ENCODE measurements around the gene KLHDC7B.

Gene KLHDC7B

GRCh38 chr22:50553310-50553709 is 7.6 kb downstream of the KLHDC7B start:
- no peaks in the 10 kb centered on the region for H3K9me3 ChIP-seq (ENCODE audit: control insufficient read depth, insufficient read depth, low read length)
- H3K4me2 ChIP-seq (ENCODE audit: low read length) = no peak overlapping the region
- H3K36me3 ChIP-seq (ENCODE audit: control insufficient read depth, low read length) = no peaks in the 10 kb centered on the region
- no peaks in the 10 kb centered on the region for H3K79me2 ChIP-seq (ENCODE audit: control insufficient read depth, low read length)
- no peak for TF ChIP-seq EZH2phosphoT487 (IDR thresholded peaks at IDR 0.05; ENCODE audit: borderline replicate concordance, low read length)
- TF ChIP-seq CTCF (IDR thresholded peaks at IDR 0.05; ENCODE audit: low read depth, low read length, poor library complexity, severe bottlenecking) = no peak
- no peaks in the 10 kb centered on the region for H3K9me2 ChIP-seq (replicated peaks; ENCODE audit: control insufficient read depth, low read length)
- no peak overlapping the region for H3K27ac ChIP-seq (ENCODE audit: low read depth, low read length)
- no peak overlapping the region for H3K4me3 ChIP-seq (ENCODE audit: low read length)
- peaks cover 17% of the 10 kb centered on the region for H3K4me1 ChIP-seq (ENCODE audit: control insufficient read depth, low read length)
- no peaks in the 10 kb centered on the region for H3F3A ChIP-seq (ENCODE audit: control insufficient read depth, insufficient read depth)
- H4K20me1 ChIP-seq (ENCODE audit: control insufficient read depth, insufficient read depth, low read depth, low read length) = no peaks in the 10 kb centered on the region
- H3K27me3 ChIP-seq (ENCODE audit: control insufficient read depth, low read length) = peaks cover 4% of the 10 kb centered on the region; the same call in 1 of the 2 replicates

GRCh38 chr22:50556703-50557102 is 11.0 kb downstream of the KLHDC7B start:
- no peak overlapping the region for H3K27ac ChIP-seq (ENCODE audit: low read depth, low read length)
- H4K20me1 ChIP-seq (ENCODE audit: control insufficient read depth, insufficient read depth, low read depth, low read length) = no peaks in the 10 kb centered on the region
- H3K9me2 ChIP-seq (replicated peaks; ENCODE audit: control insufficient read depth, low read length) = no peaks in the 10 kb centered on the region
- H3K4me1 ChIP-seq (ENCODE audit: control insufficient read depth, low read length) = no peaks in the 10 kb centered on the region
- no peaks in the 10 kb centered on the region for H3K9me3 ChIP-seq (ENCODE audit: control insufficient read depth, insufficient read depth, low read length)
- H3K27me3 ChIP-seq (ENCODE audit: control insufficient read depth, low read length) = peaks cover 9% of the 10 kb centered on the region; the same call in 1 of the 2 replicates
- TF ChIP-seq CTCF (IDR thresholded peaks at IDR 0.05; ENCODE audit: low read depth, low read length, poor library complexity, severe bottlenecking) = no peak
- no peak for TF ChIP-seq EZH2phosphoT487 (IDR thresholded peaks at IDR 0.05; ENCODE audit: borderline replicate concordance, low read length)
- H3K4me2 ChIP-seq (ENCODE audit: low read length) = no peak overlapping the region
- no peaks in the 10 kb centered on the region for H3K79me2 ChIP-seq (ENCODE audit: control insufficient read depth, low read length)
- no peaks in the 10 kb centered on the region for H3F3A ChIP-seq (ENCODE audit: control insufficient read depth, insufficient read depth)
- no peaks in the 10 kb centered on the region for H3K36me3 ChIP-seq (ENCODE audit: control insufficient read depth, low read length)
- H3K4me3 ChIP-seq (ENCODE audit: low read length) = no peak overlapping the region

GRCh38 chr22:50560034-50560433 is 14.3 kb downstream of the KLHDC7B start:
- Histone ChIP-seq H3F3A (ENCODE audit: control insufficient read depth, insufficient read depth) (no peaks in the 10 kb centered on the region), H3K79me2 (ENCODE audit: control insufficient read depth, low read length) (no peaks in the 10 kb centered on the region), H4K20me1 (ENCODE audit: control insufficient read depth, insufficient read depth, low read depth, low read length) (no peaks in the 10 kb centered on the region), H3K9me2 (replicated peaks; ENCODE audit: control insufficient read depth, low read length) (no peaks in the 10 kb centered on the region), H3K9me3 (ENCODE audit: control insufficient read depth, insufficient read depth, low read length) (no peaks in the 10 kb centered on the region), H3K4me3 (ENCODE audit: low read length) (no peak overlapping the region), H3K36me3 (ENCODE audit: control insufficient read depth, low read length) (no peaks in the 10 kb centered on the region), H3K4me2 (ENCODE audit: low read length) (no peak overlapping the region), H3K27me3 (ENCODE audit: control insufficient read depth, low read length) (peaks cover 22% of the 10 kb centered on the region), H3K4me1 (ENCODE audit: control insufficient read depth, low read length) (peaks cover 8% of the 10 kb centered on the region), H3K27ac (ENCODE audit: low read depth, low read length) (no peak overlapping the region)
- TF ChIP-seq EZH2phosphoT487 (IDR thresholded peaks at IDR 0.05; ENCODE audit: borderline replicate concordance, low read length) (no peak), CTCF (IDR thresholded peaks at IDR 0.05; ENCODE audit: low read depth, low read length, poor library complexity, severe bottlenecking) (no peak)

Data from DOHH2 (cell line).